Measurements from ENCODE around the gene NKD2.

The NKD2 gene

GRCh38 chr5:1016036-1016435 lies 7.4 kb downstream of the NKD2 start:
- no peak overlapping the region for H2AFZ ChIP-seq
- no peak for TF ChIP-seq CTCF (IDR thresholded peaks at IDR 0.05)
- H3K27me3 ChIP-seq (ENCODE audit: control insufficient read depth, insufficient read depth, low read length) = no peaks in the 10 kb centered on the region
- no peak overlapping the region for H3K4me2 ChIP-seq (ENCODE audit: low read length)
- H3K4me3 ChIP-seq (ENCODE audit: low read depth, low read length) = no peak overlapping the region
- H3K79me2 ChIP-seq = no peaks in the 10 kb centered on the region
- H3K9me3 ChIP-seq (ENCODE audit: control insufficient read depth, low read length) = no peaks in the 10 kb centered on the region
- H3K36me3 ChIP-seq (ENCODE audit: control insufficient read depth, insufficient read depth, low read length) = no peaks in the 10 kb centered on the region
- H3K4me1 ChIP-seq = no peaks in the 10 kb centered on the region
- no peak overlapping the region for H3K9ac ChIP-seq
- no peak overlapping the region for H3K27ac ChIP-seq

GRCh38 chr5:1016476-1016875 lies 7.9 kb downstream of the NKD2 start:
- Histone ChIP-seq H2AFZ (no peak overlapping the region), H3K27ac (no peak overlapping the region), H3K79me2 (no peaks in the 10 kb centered on the region), H3K9ac (no peak overlapping the region), H3K4me3 (ENCODE audit: low read depth, low read length) (no peak overlapping the region), H3K9me3 (ENCODE audit: control insufficient read depth, low read length) (no peaks in the 10 kb centered on the region), H3K36me3 (ENCODE audit: control insufficient read depth, insufficient read depth, low read length) (no peaks in the 10 kb centered on the region), H3K27me3 (ENCODE audit: control insufficient read depth, insufficient read depth, low read length) (no peaks in the 10 kb centered on the region), H3K4me1 (no peaks in the 10 kb centered on the region), H3K4me2 (ENCODE audit: low read length) (no peak overlapping the region)
- no peak for TF ChIP-seq CTCF (IDR thresholded peaks at IDR 0.05)

GRCh38 chr5:1017056-1017455 lies 8.5 kb downstream of the NKD2 start:
- no peak overlapping the region for H2AFZ ChIP-seq
- no peak for TF ChIP-seq CTCF (IDR thresholded peaks at IDR 0.05)

GRCh38 chr5:1017691-1018455 lies 9.3 kb downstream of the NKD2 start:
- Histone ChIP-seq H3K27ac (no peak overlapping the region), H3K36me3 (ENCODE audit: control insufficient read depth, insufficient read depth, low read length) (no peaks in the 10 kb centered on the region), H3K79me2 (no peaks in the 10 kb centered on the region), H3K4me2 (ENCODE audit: low read length) (no peak overlapping the region), H3K9ac (no peak overlapping the region), H3K4me3 (ENCODE audit: low read depth, low read length) (no peak overlapping the region), H3K27me3 (ENCODE audit: control insufficient read depth, insufficient read depth, low read length) (no peaks in the 10 kb centered on the region), H2AFZ (no peak overlapping the region), H3K4me1 (no peaks in the 10 kb centered on the region), H3K9me3 (ENCODE audit: control insufficient read depth, low read length) (no peaks in the 10 kb centered on the region)
- no peak for TF ChIP-seq CTCF (IDR thresholded peaks at IDR 0.05)

More at GRCh38 chr5:1017056-1017455, 8.5 kb downstream of the NKD2 start:
- Histone ChIP-seq H3K9me3 (ENCODE audit: control insufficient read depth, low read length) (no peaks in the 10 kb centered on the region), H3K27me3 (ENCODE audit: control insufficient read depth, insufficient read depth, low read length) (no peaks in the 10 kb centered on the region), H3K9ac (no peak overlapping the region), H3K36me3 (ENCODE audit: control insufficient read depth, insufficient read depth, low read length) (no peaks in the 10 kb centered on the region), H3K4me1 (no peaks in the 10 kb centered on the region), H3K79me2 (no peaks in the 10 kb centered on the region), H3K4me2 (ENCODE audit: low read length) (no peak overlapping the region), H3K4me3 (ENCODE audit: low read depth, low read length) (no peak overlapping the region), H3K27ac (no peak overlapping the region)

GRCh38 chr5:1018596-1018995 lies 10.0 kb downstream of the NKD2 start:
- no peak overlapping the region for H3K9ac ChIP-seq

More at GRCh38 chr5:1018596-1018995, 10.0 kb downstream of the NKD2 start:
- H3K4me2 ChIP-seq (ENCODE audit: low read length) = no peak overlapping the region
- H3K27ac ChIP-seq = no peak overlapping the region
- no peaks in the 10 kb centered on the region for H3K79me2 ChIP-seq
- no peak overlapping the region for H2AFZ ChIP-seq
- H3K4me1 ChIP-seq = no peaks in the 10 kb centered on the region
- no peaks in the 10 kb centered on the region for H3K36me3 ChIP-seq (ENCODE audit: control insufficient read depth, insufficient read depth, low read length)
- no peak overlapping the region for H3K4me3 ChIP-seq (ENCODE audit: low read depth, low read length)
- no peaks in the 10 kb centered on the region for H3K9me3 ChIP-seq (ENCODE audit: control insufficient read depth, low read length)
- no peak for TF ChIP-seq CTCF (IDR thresholded peaks at IDR 0.05)
- H3K27me3 ChIP-seq (ENCODE audit: control insufficient read depth, insufficient read depth, low read length) = no peaks in the 10 kb centered on the region

Data from parathyroid adenoma (tissue), 2 donors.